HFFc6 (cell line): ENCODE data around the gene KIF3A. TPM values are rescaled to one million over a fixed set of nuclear protein-coding genes. Genes with fewer than 3 reads are reported as not detected.

Experiments used
- DNase-seq: peaks from one replicate; pipeline ENCODE4 v3.0.0-alpha.2; 2018
- H3K27ac Mint-ChIP-seq: 2 replicates; pipeline ENCODE4 v1.8.0; 2020; ENCODE audit warnings: mild to moderate bottlenecking, mixed read lengths
- H3K27me3 Mint-ChIP-seq: 2 replicates; pipeline ENCODE4 v1.8.0; 2021; ENCODE audit warnings: mild to moderate bottlenecking, moderate library complexity, mixed read lengths; ENCODE audit not compliant: insufficient read depth
- H3K36me3 Mint-ChIP-seq: 2 replicates; pipeline ENCODE4 v1.8.0; 2021; ENCODE audit warnings: low read depth, mixed read lengths
- H3K4me1 Mint-ChIP-seq: 2 replicates; pipeline ENCODE4 v1.8.0; 2020; ENCODE audit warnings: low read depth, mixed read lengths
- H3K4me3 Mint-ChIP-seq: 2 replicates; pipeline ENCODE4 v1.8.0; 2020; ENCODE audit warnings: mild to moderate bottlenecking, moderate library complexity, mixed read lengths
- H3K9me3 Mint-ChIP-seq: 2 replicates; pipeline ENCODE4 v1.8.0; 2020; ENCODE audit warnings: mild to moderate bottlenecking, mixed read lengths
- CTCF ChIP-seq: fragments of 200-600 bp; sonication (generic); IDR thresholded peaks from 2 replicates; pipeline ENCODE4 v1.5.0; 2021; ENCODE audit warnings: antibody characterized with exemption, mild to moderate bottlenecking
- total RNA-seq, 6 experiments: library from RNA; stranded (reverse); fragmentation: NEBNext Ultra II Directional; extraction: Animal tissue kit (Norgen Biotek cat#: 25700); gene quantifications; 2 replicates in 1 of 6; 3 replicates in 5 of 6; pipeline ENCODE4 v1.2.3, GENCODE V29; 2021

The KIF3A gene
- total RNA-seq, 6 experiments from 2014 or later = 12.9 to 15.4 (median 14.9) TPM

DNA sequence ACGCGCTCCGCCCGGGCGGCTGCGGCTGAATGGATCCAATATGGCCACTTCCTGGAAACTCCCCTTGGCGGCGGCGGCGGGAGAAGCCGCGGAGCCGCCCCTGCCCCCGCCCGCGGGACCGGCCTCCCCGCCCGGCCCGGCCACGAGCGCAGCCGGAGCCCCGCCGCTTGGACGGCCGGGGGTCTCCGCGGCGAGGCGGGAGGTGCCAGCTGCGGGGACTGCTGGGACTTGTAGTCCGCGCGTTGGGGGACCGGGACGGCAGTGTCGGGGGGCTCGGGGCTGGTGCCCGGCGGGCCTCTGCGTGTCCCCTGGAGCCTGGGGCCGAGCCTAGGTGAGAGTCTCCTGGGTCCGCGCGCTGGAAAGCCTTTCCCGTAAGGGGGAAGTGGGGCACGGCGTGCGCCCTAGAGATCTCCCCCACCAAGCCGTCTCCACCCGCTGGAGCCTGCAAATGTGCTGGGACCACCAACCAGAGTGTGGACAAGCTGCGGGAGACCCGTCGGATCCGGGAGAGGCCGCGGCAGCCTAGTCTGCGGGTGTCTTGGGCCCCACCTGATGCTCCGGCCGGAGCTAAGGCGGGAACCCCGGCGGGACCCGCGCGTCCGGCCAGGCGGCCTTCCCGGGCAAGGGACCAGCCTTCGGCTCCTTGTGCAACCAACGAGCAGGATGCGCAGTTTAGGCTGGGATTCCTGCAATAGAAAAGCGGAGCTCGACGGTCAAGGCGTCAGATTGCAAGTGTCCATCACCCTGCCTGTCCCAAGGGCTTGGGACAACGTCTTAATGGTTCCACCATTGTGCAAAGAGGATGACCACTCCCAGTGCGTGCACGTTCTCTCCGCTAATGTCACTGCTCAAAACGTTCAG is 40.1 kb upstream of the KIF3A start, which contains the start of gene SEPTIN8:
TSS of gene SEPTIN8 (minus strand) at position 31 of the 861 bp plus-strand sequence. CDS start 102 bp downstream, outside the sequence.
- H3K27me3 Mint-ChIP-seq = no peaks in the 10 kb centered on the region
- H3K36me3 Mint-ChIP-seq = no peaks in the 10 kb centered on the region
- DNase-seq = no peak
- peak within 1 kb of the TSS; percentile 90 for H3K4me3 Mint-ChIP-seq
- peaks cover 68% of the 10 kb centered on the region for H3K4me1 Mint-ChIP-seq
- no peaks in the 10 kb centered on the region for H3K9me3 Mint-ChIP-seq
- no peak for TF ChIP-seq CTCF
- peak within 1 kb of the TSS; percentile 70 for H3K27ac Mint-ChIP-seq

- DNase-seq = no peak
- Mint-ChIP-seq H3K9me3 (no peaks in the 10 kb centered on the region), H3K27ac (no peak overlapping the region), H3K27me3 (no peaks in the 10 kb centered on the region), H3K36me3 (no peaks in the 10 kb centered on the region), H3K4me1 (peaks cover 68% of the 10 kb centered on the region), H3K4me3 (no peak overlapping the region)
- no peak for TF ChIP-seq CTCF
Measured at GRCh38 chr5:132776938-132777208, 39.5 kb upstream of the KIF3A start.

DNA sequence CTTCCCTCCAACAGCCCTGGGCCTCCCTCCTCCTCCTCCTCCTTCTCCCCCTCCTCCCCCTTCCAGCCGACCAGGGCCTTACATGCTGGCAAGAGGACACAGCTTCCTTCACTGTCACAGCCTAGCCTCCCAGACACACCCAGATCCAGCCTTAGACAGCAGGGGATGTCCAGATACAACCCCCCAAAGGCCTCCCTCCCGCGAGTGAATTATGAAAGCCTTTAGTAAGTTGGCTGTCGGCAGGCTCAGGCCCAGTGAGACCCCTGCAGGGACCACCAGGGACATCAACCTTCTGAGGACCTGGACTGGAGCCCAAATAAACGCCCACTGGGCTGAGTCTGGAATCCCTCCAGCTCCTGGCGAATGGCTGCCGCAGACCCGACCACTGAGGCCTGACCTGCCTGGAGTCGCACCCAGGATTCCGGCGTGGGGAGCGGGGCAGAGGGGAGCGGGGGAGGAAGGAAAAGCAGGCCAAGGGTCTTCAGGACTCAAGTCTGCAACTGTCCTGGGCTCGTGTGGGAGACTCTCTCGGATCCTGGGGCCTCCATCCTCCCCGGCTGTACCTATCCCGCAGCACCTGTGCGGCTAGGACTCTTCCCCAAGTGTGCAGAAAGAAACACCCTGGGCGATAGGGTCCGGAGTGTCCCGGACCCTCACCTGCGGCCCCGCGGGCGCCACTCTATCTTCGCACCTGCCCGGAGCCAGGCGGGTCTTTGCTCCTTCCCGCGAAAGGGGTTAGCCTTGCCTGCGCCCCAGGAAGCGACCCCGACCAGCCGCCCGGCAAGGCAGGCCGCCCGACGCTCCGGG is 39.0 kb upstream of the KIF3A start:
- H3K4me1 Mint-ChIP-seq = peaks cover 63% of the 10 kb centered on the region
- H3K36me3 Mint-ChIP-seq = no peaks in the 10 kb centered on the region
- TF ChIP-seq CTCF = no peak
- H3K4me3 Mint-ChIP-seq = peak overlapping the region; percentile 90
- no peaks in the 10 kb centered on the region for H3K27me3 Mint-ChIP-seq
- no peak for DNase-seq
- H3K27ac Mint-ChIP-seq = peak overlapping the region; percentile 70
- H3K9me3 Mint-ChIP-seq = no peaks in the 10 kb centered on the region

- Mint-ChIP-seq H3K27me3 (no peaks in the 10 kb centered on the region), H3K4me1 (peaks cover 57% of the 10 kb centered on the region), H3K9me3 (no peaks in the 10 kb centered on the region), H3K36me3 (no peaks in the 10 kb centered on the region), H3K27ac (peak overlapping the region; percentile 36; the same call in 1 of the 2 replicates), H3K4me3 (peak overlapping the region; percentile 90)
- TF ChIP-seq CTCF = no peak
- no peak for DNase-seq
Measured at GRCh38 chr5:132775476-132775961, 38.2 kb upstream of the KIF3A start.

DNA sequence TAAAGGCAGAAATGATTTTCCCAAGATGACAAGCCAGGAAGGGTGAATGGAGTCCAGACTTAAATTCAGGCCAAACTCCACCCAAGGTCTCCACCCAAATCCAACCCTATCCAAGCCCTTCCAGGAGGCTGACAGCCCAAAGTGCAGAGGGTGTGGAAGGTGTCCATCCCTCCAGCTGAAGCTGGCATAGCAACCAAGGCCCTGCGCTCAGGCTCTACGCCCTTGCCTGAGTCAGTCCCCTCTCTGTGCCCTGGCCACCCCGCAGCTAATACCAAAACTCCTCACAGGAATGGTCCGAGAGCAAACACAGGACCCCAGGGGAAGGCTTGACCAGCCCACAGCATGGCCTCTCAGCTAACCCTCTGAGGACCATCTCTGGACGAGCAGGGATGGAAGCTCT is 37.5 kb upstream of the KIF3A start:
- TF ChIP-seq CTCF = no peak
- DNase-seq = no peak
- no peak overlapping the region for H3K4me3 Mint-ChIP-seq
- H3K27ac Mint-ChIP-seq = no peak overlapping the region; the same call in 1 of the 2 replicates
- H3K36me3 Mint-ChIP-seq = no peaks in the 10 kb centered on the region
- peaks cover 57% of the 10 kb centered on the region for H3K4me1 Mint-ChIP-seq
- no peaks in the 10 kb centered on the region for H3K27me3 Mint-ChIP-seq
- H3K9me3 Mint-ChIP-seq = no peaks in the 10 kb centered on the region
